Nephron progenitor cell (in vitro differentiated cells): ENCODE measurements around the gene CD40.
A peak's percentile ranks its signal among the peaks of the same experiment; 100 is the strongest.

Experiments
- DNase-seq: peaks from one replicate; pipeline ENCODE4 v3.0.0; 2021
- H3K27ac Mint-ChIP-seq: 2 replicates; pipeline ENCODE4 v1.8.0; 2021; ENCODE audit warnings: mild to moderate bottlenecking, moderate library complexity, mixed read lengths
- H3K27me3 Mint-ChIP-seq: 2 replicates; pipeline ENCODE4 v1.8.0; 2021; ENCODE audit warnings: mild to moderate bottlenecking, low read depth, mixed read lengths; ENCODE audit not compliant: poor library complexity
- H3K36me3 Mint-ChIP-seq: 2 replicates; pipeline ENCODE4 v1.8.0; 2021; ENCODE audit warnings: low read depth, mixed read lengths
- H3K4me1 Mint-ChIP-seq: 2 replicates; pipeline ENCODE4 v1.8.0; 2021; ENCODE audit warnings: mixed read lengths
- H3K4me3 Mint-ChIP-seq: 2 replicates; pipeline ENCODE4 v1.8.0; 2021; ENCODE audit warnings: mild to moderate bottlenecking, moderate library complexity, mixed read lengths
- H3K9me3 Mint-ChIP-seq: 2 replicates; pipeline ENCODE4 v1.8.0; 2021; ENCODE audit warnings: mild to moderate bottlenecking, moderate library complexity, mixed read lengths
- TF ChIP-seq, protein P1 (sequence below): fragments of 200-600 bp; sonication (generic); IDR thresholded peaks from 2 replicates; pipeline ENCODE4 v1.5.0; 2021; ENCODE audit warnings: antibody characterized with exemption

The CD40 gene

GRCh38 chr20:46152824-46153586 is 34.9 kb downstream of the CD40 start:
- peaks cover 48% of the 10 kb centered on the region for H3K4me1 Mint-ChIP-seq
- no peak overlapping the region for H3K27ac Mint-ChIP-seq
- no peaks in the 10 kb centered on the region for H3K36me3 Mint-ChIP-seq
- DNase-seq: no peak
- TF ChIP-seq, protein P1, sequence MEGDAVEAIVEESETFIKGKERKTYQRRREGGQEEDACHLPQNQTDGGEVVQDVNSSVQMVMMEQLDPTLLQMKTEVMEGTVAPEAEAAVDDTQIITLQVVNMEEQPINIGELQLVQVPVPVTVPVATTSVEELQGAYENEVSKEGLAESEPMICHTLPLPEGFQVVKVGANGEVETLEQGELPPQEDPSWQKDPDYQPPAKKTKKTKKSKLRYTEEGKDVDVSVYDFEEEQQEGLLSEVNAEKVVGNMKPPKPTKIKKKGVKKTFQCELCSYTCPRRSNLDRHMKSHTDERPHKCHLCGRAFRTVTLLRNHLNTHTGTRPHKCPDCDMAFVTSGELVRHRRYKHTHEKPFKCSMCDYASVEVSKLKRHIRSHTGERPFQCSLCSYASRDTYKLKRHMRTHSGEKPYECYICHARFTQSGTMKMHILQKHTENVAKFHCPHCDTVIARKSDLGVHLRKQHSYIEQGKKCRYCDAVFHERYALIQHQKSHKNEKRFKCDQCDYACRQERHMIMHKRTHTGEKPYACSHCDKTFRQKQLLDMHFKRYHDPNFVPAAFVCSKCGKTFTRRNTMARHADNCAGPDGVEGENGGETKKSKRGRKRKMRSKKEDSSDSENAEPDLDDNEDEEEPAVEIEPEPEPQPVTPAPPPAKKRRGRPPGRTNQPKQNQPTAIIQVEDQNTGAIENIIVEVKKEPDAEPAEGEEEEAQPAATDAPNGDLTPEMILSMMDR: no peak
- H3K4me3 Mint-ChIP-seq: no peak overlapping the region
- H3K9me3 Mint-ChIP-seq: no peaks in the 10 kb centered on the region
- H3K27me3 Mint-ChIP-seq: peaks cover 29% of the 10 kb centered on the region

- Mint-ChIP-seq H3K4me1 (peaks cover 41% of the 10 kb centered on the region), H3K4me3 (no peak overlapping the region), H3K27ac (peak overlapping the region; percentile 77), H3K36me3 (no peaks in the 10 kb centered on the region), H3K9me3 (no peaks in the 10 kb centered on the region), H3K27me3 (peaks cover 31% of the 10 kb centered on the region)
- DNase-seq: no peak
- TF ChIP-seq, protein P1: no peak
These were observed 36.2 kb downstream of the CD40 start for GRCh38 chr20:46154305-46154704.

- Mint-ChIP-seq H3K27ac (no peak overlapping the region), H3K4me1 (peaks cover 36% of the 10 kb centered on the region), H3K4me3 (no peak overlapping the region), H3K27me3 (peaks cover 35% of the 10 kb centered on the region), H3K9me3 (no peaks in the 10 kb centered on the region), H3K36me3 (no peaks in the 10 kb centered on the region)
- TF ChIP-seq, protein P1: no peak
- no peak for DNase-seq
These were observed 36.7 kb downstream of the CD40 start for GRCh38 chr20:46154796-46155195.

- Mint-ChIP-seq H3K4me3 (no peak overlapping the region), H3K27me3 (peaks cover 42% of the 10 kb centered on the region)
- no peak for DNase-seq
These were observed 38.0 kb downstream of the CD40 start for GRCh38 chr20:46156065-46156464.

DNA sequence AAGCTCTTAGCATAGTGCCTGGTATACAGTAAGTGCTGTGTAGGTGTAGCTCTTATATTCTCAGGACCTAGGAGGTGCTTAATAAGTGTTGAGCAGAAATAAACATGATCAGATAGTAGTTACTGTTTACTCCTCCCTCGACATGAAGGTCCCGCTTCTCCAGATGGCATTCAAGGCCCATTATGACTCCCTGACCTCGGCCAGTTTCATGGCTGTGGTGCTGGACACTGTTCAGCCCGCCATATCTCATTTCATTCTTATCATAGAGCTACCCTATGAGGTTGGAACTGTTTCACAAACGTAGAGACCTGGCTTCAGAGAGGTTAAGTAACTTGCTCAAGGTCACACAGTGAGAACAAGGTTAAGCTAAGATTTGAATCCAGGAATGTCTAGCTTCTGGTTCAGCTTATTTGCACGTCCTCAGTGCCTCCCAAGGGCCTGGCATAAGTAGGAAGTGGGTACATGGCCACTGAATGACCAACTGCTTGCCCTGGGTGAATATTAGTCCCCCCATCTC is 39.0 kb downstream of the CD40 start:
- no peak overlapping the region for H3K4me3 Mint-ChIP-seq
- peaks cover 16% of the 10 kb centered on the region for H3K4me1 Mint-ChIP-seq
- no peak for DNase-seq
- TF ChIP-seq, protein P1: no peak
- no peaks in the 10 kb centered on the region for H3K36me3 Mint-ChIP-seq
- H3K9me3 Mint-ChIP-seq: no peaks in the 10 kb centered on the region
- peaks cover 46% of the 10 kb centered on the region for H3K27me3 Mint-ChIP-seq
- no peak overlapping the region for H3K27ac Mint-ChIP-seq

More at GRCh38 chr20:46156065-46156464, 38.0 kb downstream of the CD40 start:
- H3K4me1 Mint-ChIP-seq: peaks cover 27% of the 10 kb centered on the region
- H3K9me3 Mint-ChIP-seq: no peaks in the 10 kb centered on the region
- TF ChIP-seq, protein P1: no peak
- no peaks in the 10 kb centered on the region for H3K36me3 Mint-ChIP-seq
- H3K27ac Mint-ChIP-seq: no peak overlapping the region

DNA sequence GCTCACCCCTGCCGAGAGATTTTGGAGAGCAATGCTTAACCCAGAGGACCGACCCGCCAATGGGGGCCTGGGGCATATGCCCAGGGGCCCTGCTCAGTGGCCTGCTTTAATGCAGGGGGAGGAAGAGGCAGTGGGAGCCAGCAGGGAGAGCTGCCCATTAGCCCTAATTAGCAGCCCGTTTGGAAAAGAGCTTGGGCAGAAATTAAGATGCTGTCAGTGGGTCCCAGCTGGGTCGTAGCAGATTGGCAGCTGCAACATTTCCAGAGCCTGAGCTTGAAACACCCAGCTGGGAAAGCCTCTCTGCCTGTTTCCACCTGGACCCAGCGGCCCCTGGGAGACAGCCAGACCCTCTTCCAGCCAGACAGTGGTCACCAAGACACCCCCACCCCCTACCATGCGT is 39.5 kb downstream of the CD40 start:
- TF ChIP-seq, protein P1: no peak
- H3K27me3 Mint-ChIP-seq: peaks cover 50% of the 10 kb centered on the region
- H3K36me3 Mint-ChIP-seq: no peaks in the 10 kb centered on the region
- H3K4me3 Mint-ChIP-seq: no peak overlapping the region
- H3K9me3 Mint-ChIP-seq: no peaks in the 10 kb centered on the region
- peaks cover 16% of the 10 kb centered on the region for H3K4me1 Mint-ChIP-seq
- H3K27ac Mint-ChIP-seq: no peak overlapping the region
- DNase-seq: no peak
